OCI-LY7 (cell line): Measurements from ENCODE around the gene MVB12B. TPM values are rescaled to one million over a fixed set of nuclear protein-coding genes. Genes with fewer than 3 reads are reported as not detected.

Experiments used
- BruUV-seq: library from RNA; stranded (reverse); fragments of 400-500 nt; replicated peaks from 2 replicates; lab custom pipeline; 2021; lab: Mats Ljungman, UMichigan
- CTCF ChIA-PET: fragments of 300-600 bp; sonication (Branson Sonifier 250); formaldehyde crosslinking; loops from one replicate; lab custom pipeline; 2022; ENCODE audit warnings: antibody characterized with exemption; ENCODE audit not compliant: unreplicated experiment; lab: Charles Lee
- POLR2A ChIA-PET: fragments of 300-600 bp; sonication (Branson Sonifier 250); formaldehyde crosslinking; loops from one replicate; lab custom pipeline; 2022; ENCODE audit warnings: antibody characterized with exemption; lab: Charles Lee
- DNase-seq: peaks from one replicate; pipeline ENCODE4 v3.0.0-alpha.2; 2015; ENCODE audit warnings: low spot score
- H2AFZ ChIP-seq: fragments of 200-600 bp; sonication (generic), shearing (Covaris generic); 2 replicates; pipeline ENCODE4 v1.6.1; 2014; ENCODE audit warnings: mild to moderate bottlenecking, antibody characterized with exemption, low read length, moderate library complexity
- H3K27ac ChIP-seq: fragments of 200-600 bp; sonication (generic); 2 replicates; pipeline ENCODE4 v1.5.1; 2014; ENCODE audit warnings: mixed run types, low read depth, mild to moderate bottlenecking, moderate library complexity, low read length, inconsistent platforms; ENCODE audit not compliant: poor library complexity, severe bottlenecking
- H3K36me3 ChIP-seq: fragments of 200-600 bp; sonication (generic); 2 replicates; pipeline ENCODE4 v1.6.1; 2014; ENCODE audit warnings: mild to moderate bottlenecking, antibody characterized with exemption, low read length, moderate library complexity, mixed read lengths; ENCODE audit not compliant: insufficient read depth
- H3K4me1 ChIP-seq: fragments of 200-600 bp; sonication (generic); 2 replicates; pipeline ENCODE4 v1.5.1; 2014; ENCODE audit warnings: mild to moderate bottlenecking, low read length; ENCODE audit not compliant: insufficient read depth, poor library complexity, severe bottlenecking
- H3K4me2 ChIP-seq: fragments of 200-600 bp; sonication (generic); 2 replicates; pipeline ENCODE4 v1.6.1; 2014; ENCODE audit warnings: mild to moderate bottlenecking, low read length
- H3K4me3 ChIP-seq: fragments of 200-600 bp; sonication (generic); 2 replicates; pipeline ENCODE4 v1.5.1; 2014; ENCODE audit warnings: mild to moderate bottlenecking, low read depth, low read length; ENCODE audit not compliant: poor library complexity, severe bottlenecking
- H3K79me2 ChIP-seq: fragments of 200-600 bp; sonication (generic); 2 replicates; pipeline ENCODE4 v1.6.1; 2016; ENCODE audit warnings: low read depth, mild to moderate bottlenecking, low read length, moderate library complexity, mixed read lengths; ENCODE audit not compliant: insufficient read depth
- H3K9me2 ChIP-seq: fragments of 200-600 bp; sonication (generic); 2 replicates; pipeline ENCODE4 v1.6.1; 2016; ENCODE audit warnings: mild to moderate bottlenecking, low read length, mixed read lengths; ENCODE audit not compliant: insufficient read depth
- H3K9me3 ChIP-seq: fragments of 200-600 bp; sonication (generic); 2 replicates; pipeline ENCODE4 v1.6.1; 2014; ENCODE audit warnings: mild to moderate bottlenecking, mixed run types, low read length, mixed read lengths
- H4K20me1 ChIP-seq: fragments of 200-600 bp; sonication (generic); 2 replicates; pipeline ENCODE4 v1.6.1; 2014; ENCODE audit warnings: mild to moderate bottlenecking, antibody characterized with exemption, low read length, moderate library complexity, mixed read lengths; ENCODE audit not compliant: insufficient read depth
- CTCF ChIP-seq: fragments of 200-600 bp; sonication (generic); conservative IDR thresholded peaks from 2 replicates; pipeline ENCODE4 v1.5.1; 2014; ENCODE audit warnings: mild to moderate bottlenecking, antibody characterized with exemption, low read length, moderate library complexity, mixed read lengths
- EZH2phosphoT487 ChIP-seq: fragments of 200-600 bp; sonication (generic); IDR thresholded peaks from 2 replicates; pipeline ENCODE4 v1.6.1; 2018; ENCODE audit warnings: low read depth, borderline replicate concordance, mild to moderate bottlenecking, mixed run types, antibody characterized with exemption, low read length, moderate library complexity, mixed read lengths
- intact Hi-C: fragments of 100-400 bp; cut with micrococcal nuclease; formaldehyde crosslinking; loops from one replicate; pipeline ENCODE4 v1.10.0; 2022; ENCODE audit not compliant: unreplicated experiment
- total RNA-seq, 2 experiments: library from RNA; depleted of rRNA in 1 of 2; stranded (reverse); fragments of >200 nt in 1 of 2; shearing (Covaris generic) in 1 of 2; gene quantifications; 2 replicates each; pipeline ENCODE4 v1.2.3, GENCODE V29; 2014 to 2022

MVB12B gene
- total RNA-seq, 2 experiments from 2014 or later: 1.3 TPM; not detected in 1

- ChIA-PET POLR2A (no interaction called here), CTCF (no interaction called here)
- Histone ChIP-seq H3K36me3 (no peaks in the 10 kb centered on the region), H3K9me2 (no peaks in the 10 kb centered on the region), H3K4me1 (peaks cover 36% of the 10 kb centered on the region), H3K79me2 (no peaks in the 10 kb centered on the region), H2AFZ (no peak overlapping the region), H3K9me3 (no peaks in the 10 kb centered on the region), H3K4me3 (no peak overlapping the region), H3K4me2 (no peak overlapping the region), H4K20me1 (no peaks in the 10 kb centered on the region), H3K27ac (no peak overlapping the region)
- BruUV-seq: no TSS peak
- TF ChIP-seq CTCF (no peak), EZH2phosphoT487 (no peak)
- no peak for DNase-seq
- intact Hi-C loops: no loop called here
These were observed 141.7 kb downstream of the MVB12B start for GRCh38 chr9:126468141-126468825.

GRCh38 chr9:126470241-126470993, 143.8 kb downstream of the MVB12B start:
- no TSS peak for BruUV-seq

More at GRCh38 chr9:126470241-126470993, 143.8 kb downstream of the MVB12B start:
- no peak for TF ChIP-seq EZH2phosphoT487
- TF ChIP-seq CTCF: no peak
- intact Hi-C loops: no loop called here
- Histone ChIP-seq H3K4me1 (peaks cover 36% of the 10 kb centered on the region), H3K36me3 (no peaks in the 10 kb centered on the region), H2AFZ (peak overlapping the region; percentile 60; the same call in 1 of the 2 replicates), H3K4me2 (peak overlapping the region; percentile 58), H3K4me3 (no peak overlapping the region), H3K79me2 (no peaks in the 10 kb centered on the region), H3K9me3 (no peaks in the 10 kb centered on the region), H4K20me1 (no peaks in the 10 kb centered on the region), H3K27ac (peak overlapping the region; percentile 69), H3K9me2 (no peaks in the 10 kb centered on the region)
- peak; percentile 21 for DNase-seq
- ChIA-PET POLR2A (interaction anchor here (0.6 kb wide), 1 partner anchor 208 kb away, joined by 3 read pairs; no protein-coding TSS in a partner anchor), CTCF (no interaction called here)
